DND-41 (cell line): ENCODE results near the gene MAGEA6.

Experiments
- EZH2 ChIP-seq: IDR thresholded peaks from 3 replicates; pipeline ENCODE4 v1.6.1; 2012; ENCODE audit warnings: borderline replicate concordance, low read depth, mild to moderate bottlenecking, moderate library complexity, low read length, inconsistent platforms; ENCODE audit not compliant: severe bottlenecking
- TF ChIP-seq, protein P1 (sequence below): IDR thresholded peaks from 2 replicates; pipeline ENCODE4 v1.5.1; 2012; ENCODE audit warnings: borderline replicate concordance, low read length, moderate library complexity, mild to moderate bottlenecking; ENCODE audit not compliant: poor library complexity, severe bottlenecking; ENCODE audit errors: extremely low read depth

DNA sequence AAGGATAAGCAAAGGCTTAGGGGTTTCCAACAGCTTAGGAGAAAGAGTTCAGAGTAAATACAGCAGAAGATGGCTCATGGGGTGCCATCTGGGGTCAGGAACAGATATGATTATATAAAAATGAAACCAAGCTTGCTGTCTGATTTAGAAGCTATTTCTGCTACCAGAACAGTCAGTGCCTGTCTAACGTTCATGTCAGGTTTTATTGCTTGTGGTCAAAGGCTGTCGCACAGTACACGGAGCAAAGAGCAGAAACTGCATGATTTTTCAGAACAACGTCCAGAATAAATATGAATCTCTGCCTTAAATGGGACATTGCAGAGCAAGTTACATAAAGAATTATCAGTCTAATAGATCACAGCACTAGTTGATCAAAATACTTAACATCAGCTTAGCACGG is 43.7 kb upstream of the MAGEA6 start:
- TF ChIP-seq, protein P1, sequence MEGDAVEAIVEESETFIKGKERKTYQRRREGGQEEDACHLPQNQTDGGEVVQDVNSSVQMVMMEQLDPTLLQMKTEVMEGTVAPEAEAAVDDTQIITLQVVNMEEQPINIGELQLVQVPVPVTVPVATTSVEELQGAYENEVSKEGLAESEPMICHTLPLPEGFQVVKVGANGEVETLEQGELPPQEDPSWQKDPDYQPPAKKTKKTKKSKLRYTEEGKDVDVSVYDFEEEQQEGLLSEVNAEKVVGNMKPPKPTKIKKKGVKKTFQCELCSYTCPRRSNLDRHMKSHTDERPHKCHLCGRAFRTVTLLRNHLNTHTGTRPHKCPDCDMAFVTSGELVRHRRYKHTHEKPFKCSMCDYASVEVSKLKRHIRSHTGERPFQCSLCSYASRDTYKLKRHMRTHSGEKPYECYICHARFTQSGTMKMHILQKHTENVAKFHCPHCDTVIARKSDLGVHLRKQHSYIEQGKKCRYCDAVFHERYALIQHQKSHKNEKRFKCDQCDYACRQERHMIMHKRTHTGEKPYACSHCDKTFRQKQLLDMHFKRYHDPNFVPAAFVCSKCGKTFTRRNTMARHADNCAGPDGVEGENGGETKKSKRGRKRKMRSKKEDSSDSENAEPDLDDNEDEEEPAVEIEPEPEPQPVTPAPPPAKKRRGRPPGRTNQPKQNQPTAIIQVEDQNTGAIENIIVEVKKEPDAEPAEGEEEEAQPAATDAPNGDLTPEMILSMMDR: no peak
- TF ChIP-seq EZH2: no peak
